DMS 273 (cell line): ENCODE measurements around the gene IFIT1.
"Not testable (repeated sequence)": the region's sequence is repeated elsewhere in the genome, so short reads cannot be mapped to it uniquely, and the experiment has no call there.

ENCODE experiments used
- DNase-seq: peaks from one replicate; lab custom pipeline; 2025; ENCODE audit not compliant: unreplicated experiment; lab: John Stamatoyannopoulos, UW

IFIT1 gene

GRCh38 chr10:89391907-89392756 lies at the start of gene IFIT1:
TSS of gene IFIT1 (plus strand) at chr10:89392623. CDS start at chr10:89392713, 90 bp downstream.
- DNase-seq: peak; percentile 64

GRCh38 chr10:89343089-89343767 lies 49.2 kb upstream of the IFIT1 start:
- DNase-seq: no peak

GRCh38 chr10:89344156-89344555 lies 48.3 kb upstream of the IFIT1 start:
- DNase-seq: no peak

GRCh38 chr10:89345367-89346000 lies 46.9 kb upstream of the IFIT1 start:
- DNase-seq: no peak

GRCh38 chr10:89346405-89347254 lies 45.8 kb upstream of the IFIT1 start:
- DNase-seq: no peak

- no peak for DNase-seq
Observed at GRCh38 chr10:89347701-89348457, 44.5 kb upstream of the IFIT1 start.

GRCh38 chr10:89348481-89348880 lies 43.9 kb upstream of the IFIT1 start:
- DNase-seq: no peak

GRCh38 chr10:89348975-89349374 lies 43.4 kb upstream of the IFIT1 start:
- DNase-seq: no peak

- not testable (repeated sequence) for DNase-seq
Observed at GRCh38 chr10:89350631-89351315, 41.6 kb upstream of the IFIT1 start.

GRCh38 chr10:89351412-89351779 lies 41.0 kb upstream of the IFIT1 start:
- no peak for DNase-seq

GRCh38 chr10:89351780-89352597 lies 40.4 kb upstream of the IFIT1 start:
- DNase-seq: no peak

- no peak for DNase-seq
Observed at GRCh38 chr10:89352802-89353201, 39.6 kb upstream of the IFIT1 start.

GRCh38 chr10:89355394-89355931 lies 37.0 kb upstream of the IFIT1 start:
- DNase-seq: no peak

GRCh38 chr10:89357096-89357495 lies 35.3 kb upstream of the IFIT1 start:
- no peak for DNase-seq

- no peak for DNase-seq
Observed at GRCh38 chr10:89357975-89358374, 34.4 kb upstream of the IFIT1 start.

GRCh38 chr10:89360157-89360556 lies 32.3 kb upstream of the IFIT1 start:
- no peak for DNase-seq

- no peak for DNase-seq
Observed at GRCh38 chr10:89362929-89363328, 29.5 kb upstream of the IFIT1 start.

GRCh38 chr10:89363729-89364442 lies 28.5 kb upstream of the IFIT1 start:
- DNase-seq: no peak
